ENCODE measurements around the gene YES1.

- no peak for TF ChIP-seq EZH2 (optimal IDR thresholded peaks at IDR 0.05; ENCODE audit: low read depth, low read length)
- TF ChIP-seq CTCF (IDR thresholded peaks at IDR 0.05; ENCODE audit: low read length), result no peak
These were observed 12.1 kb downstream of the YES1 start for GRCh38 chr18:799943-800342.

Measured in MM.1S (cell line).